ENCODE data around the gene DYNLT5.
"Not testable (repeated sequence)": the region's sequence is repeated elsewhere in the genome, so short reads cannot be mapped to it uniquely, and the experiment has no call there.

The DYNLT5 gene

GRCh38 chr1:66752000-66752592 is at the start of gene DYNLT5:
Gene DYNLT5 (plus strand): TSS chr1:66752459. CDS start chr1:66754659, 2,200 bp downstream.
- DNase-seq, result no peak

- DNase-seq, result no peak
These were observed 47.9 kb upstream of the DYNLT5 start for GRCh38 chr1:66704177-66704875.

- DNase-seq, result no peak
These were observed 47.1 kb upstream of the DYNLT5 start for GRCh38 chr1:66705110-66705509.

- no peak for DNase-seq
These were observed 40.8 kb upstream of the DYNLT5 start for GRCh38 chr1:66711420-66711819.

DNA sequence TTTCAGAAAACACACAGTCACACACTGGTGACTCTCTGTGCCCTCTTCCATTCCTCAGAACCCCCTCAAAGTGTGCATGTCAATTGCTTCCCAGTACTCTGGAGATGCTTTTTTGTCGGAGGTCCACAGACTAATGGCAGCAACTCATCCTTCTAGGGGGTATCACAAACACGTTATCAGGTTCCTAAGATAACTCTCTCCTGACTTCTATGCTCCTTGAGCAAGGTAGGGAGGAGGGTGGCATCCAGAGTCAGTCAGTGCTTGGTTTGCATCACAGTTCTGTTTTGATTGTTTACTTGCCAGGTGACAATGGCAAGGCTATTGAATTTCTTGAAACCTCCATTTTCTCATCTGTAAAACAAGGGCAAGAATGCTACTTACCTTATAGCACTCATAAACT is 39.4 kb upstream of the DYNLT5 start:
- no peak for DNase-seq

GRCh38 chr1:66723985-66724384 is 28.3 kb upstream of the DYNLT5 start:
- DNase-seq, result no peak

DNA sequence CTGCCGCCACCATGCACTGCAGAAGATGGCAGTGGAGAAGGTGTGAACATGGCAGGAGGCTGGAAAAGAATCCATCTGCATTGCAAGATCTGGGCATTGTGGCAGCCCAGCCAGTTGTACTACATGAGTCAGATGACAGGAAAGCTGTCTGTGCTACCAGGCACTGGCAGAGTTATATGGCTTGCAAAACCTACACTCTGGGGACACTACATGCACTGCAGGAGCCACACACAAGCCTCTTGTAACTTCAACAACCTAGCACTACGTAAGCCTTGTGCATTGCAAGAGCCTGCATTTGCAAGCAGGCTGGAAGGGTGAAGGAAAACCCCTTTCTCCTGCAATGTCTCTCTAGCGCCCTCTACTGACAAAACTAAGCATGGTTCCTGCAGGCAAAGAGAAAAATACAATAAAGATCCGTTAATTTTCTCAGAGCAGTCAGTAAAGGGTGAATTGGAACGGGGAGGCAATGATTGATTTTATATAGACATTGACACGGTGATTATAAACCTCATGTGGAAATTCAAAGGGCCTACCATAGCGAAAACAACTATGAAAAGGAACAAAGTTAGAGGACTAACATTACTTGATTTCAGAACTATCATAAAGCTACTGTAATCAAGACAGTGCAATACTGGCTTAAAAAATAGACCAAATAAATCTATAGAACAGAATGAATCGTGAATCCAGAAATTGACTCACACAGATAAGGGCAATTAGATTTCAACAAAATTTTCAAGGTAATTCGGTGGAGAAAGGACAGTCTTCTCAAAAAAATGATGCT is 26.2 kb upstream of the DYNLT5 start:
- DNase-seq, result peak; percentile 65 to 66

DNA sequence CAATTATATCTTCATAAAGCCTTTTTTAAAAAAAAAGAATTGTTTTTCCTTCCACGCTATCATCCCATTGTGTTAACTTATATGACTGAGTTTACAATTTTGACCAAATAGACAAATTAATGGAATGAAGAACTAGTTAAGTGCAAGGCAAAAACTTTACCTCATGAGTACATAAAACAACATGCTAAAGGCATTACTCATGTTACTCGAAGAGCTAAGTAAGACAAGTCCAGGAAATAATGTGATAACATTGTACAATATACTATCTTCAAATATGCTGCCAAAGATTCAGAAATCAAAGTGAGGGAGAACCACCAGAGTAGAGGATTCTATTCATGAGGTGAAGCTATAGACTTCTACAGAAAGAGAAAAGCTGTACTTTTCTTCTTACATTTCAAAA is 24.2 kb upstream of the DYNLT5 start:
- no peak for DNase-seq

GRCh38 chr1:66728716-66729115 is 23.5 kb upstream of the DYNLT5 start:
- DNase-seq, result not testable (repeated sequence)

DNA sequence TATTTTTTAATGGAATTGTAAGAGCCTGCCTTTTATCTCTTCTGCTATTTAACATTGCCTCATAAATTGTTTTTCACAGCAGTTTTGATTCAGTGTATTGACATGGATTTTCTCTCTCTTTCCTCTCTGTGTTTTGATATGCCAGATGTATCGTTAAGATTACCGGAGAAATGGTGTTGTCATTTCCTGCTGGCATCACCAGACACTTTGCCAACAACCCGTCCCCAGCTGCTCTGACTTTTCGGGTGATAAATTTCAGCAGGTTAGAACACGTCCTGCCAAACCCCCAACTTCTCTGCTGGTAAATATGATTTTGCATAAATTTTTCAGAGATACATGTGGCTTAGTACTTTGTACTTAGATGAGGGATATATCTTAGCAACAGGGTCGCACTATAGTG is 23.1 kb upstream of the DYNLT5 start:
- DNase-seq, result peak in 1 of 2 experiments; percentile 7

DNA sequence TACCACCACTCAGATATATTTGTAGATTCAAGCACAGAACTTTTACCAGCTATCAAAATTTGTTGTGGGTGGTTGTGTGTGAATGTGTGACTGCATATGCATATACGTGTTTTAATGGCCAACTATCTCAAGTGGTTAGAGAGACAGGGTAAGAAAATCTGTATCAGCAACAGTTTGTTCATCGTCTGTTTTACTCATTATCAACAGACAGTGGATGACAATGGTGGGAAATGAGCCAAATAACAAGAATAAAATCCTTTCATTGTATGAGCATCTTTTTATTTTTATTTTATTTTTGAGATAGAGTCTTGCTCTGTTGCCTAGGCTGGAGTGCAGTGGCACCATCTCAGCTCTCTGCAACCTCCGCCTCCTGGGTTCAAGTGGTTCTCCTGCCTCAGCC is 22.7 kb upstream of the DYNLT5 start:
- DNase-seq, result no peak

- DNase-seq, result no peak
These were observed 21.8 kb upstream of the DYNLT5 start for GRCh38 chr1:66730462-66730861.

DNA sequence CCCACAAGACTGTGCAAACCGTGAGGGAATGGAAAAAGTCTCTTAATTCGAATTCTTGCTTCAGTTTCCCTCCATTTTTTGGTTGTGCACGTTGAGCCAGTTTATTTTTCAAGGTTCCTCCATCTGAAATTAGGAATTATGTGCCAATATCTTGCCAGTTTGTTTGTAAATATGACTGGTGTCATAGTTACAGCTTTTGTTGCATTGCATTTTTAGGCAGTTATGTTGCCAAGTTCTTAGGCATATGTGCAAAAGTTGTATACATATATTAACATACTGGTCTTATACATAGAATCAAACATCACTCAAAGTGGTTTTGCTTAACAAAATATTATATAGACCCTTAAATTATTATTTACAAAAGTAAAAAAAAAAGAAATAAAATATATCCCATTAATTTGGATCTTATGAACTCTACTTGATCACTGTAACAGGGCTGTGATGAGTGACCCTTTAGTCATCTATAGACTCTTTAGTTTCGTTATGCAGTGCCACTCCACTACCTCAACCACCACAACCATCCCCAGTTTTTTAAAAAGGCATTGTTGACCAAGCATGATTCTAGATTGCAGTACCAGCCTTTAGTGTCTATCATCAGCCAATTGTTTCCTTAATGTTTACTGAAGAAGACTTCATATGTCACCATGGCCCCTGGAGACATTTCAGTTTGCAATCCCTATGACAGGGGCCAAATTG is 20.9 kb upstream of the DYNLT5 start:
- no peak for DNase-seq

GRCh38 chr1:66732407-66733166 is 19.7 kb upstream of the DYNLT5 start:
- no peak for DNase-seq

GRCh38 chr1:66733348-66734017 is 18.8 kb upstream of the DYNLT5 start:
- no peak for DNase-seq

- not testable (repeated sequence) for DNase-seq
These were observed 17.7 kb upstream of the DYNLT5 start for GRCh38 chr1:66734531-66734930.

- no peak for DNase-seq
These were observed 14.4 kb upstream of the DYNLT5 start for GRCh38 chr1:66737836-66738235.

GRCh38 chr1:66739401-66740157 is 12.7 kb upstream of the DYNLT5 start:
- no peak for DNase-seq

DNA sequence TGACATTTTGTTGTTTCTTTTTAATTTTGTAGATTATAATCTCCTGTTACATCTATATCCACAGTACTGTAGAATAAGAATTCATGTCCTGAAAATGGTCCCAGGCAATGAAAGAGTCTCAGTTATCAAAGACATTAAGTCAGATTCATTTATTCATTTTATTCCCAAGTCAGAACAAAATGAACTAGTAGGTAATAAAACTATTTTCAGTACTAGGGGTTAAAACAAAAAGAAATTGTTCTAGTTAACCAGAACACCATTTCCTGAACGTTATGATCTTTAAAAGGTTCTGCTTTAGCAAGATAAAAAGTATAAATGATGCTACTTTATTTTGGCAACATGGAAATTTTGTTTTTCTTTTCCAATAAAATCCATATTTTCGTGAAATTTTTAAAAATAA is 6.8 kb upstream of the DYNLT5 start:
- DNase-seq, result no peak

- DNase-seq, result no peak
These were observed 4.8 kb upstream of the DYNLT5 start for GRCh38 chr1:66747501-66747900.

DNA sequence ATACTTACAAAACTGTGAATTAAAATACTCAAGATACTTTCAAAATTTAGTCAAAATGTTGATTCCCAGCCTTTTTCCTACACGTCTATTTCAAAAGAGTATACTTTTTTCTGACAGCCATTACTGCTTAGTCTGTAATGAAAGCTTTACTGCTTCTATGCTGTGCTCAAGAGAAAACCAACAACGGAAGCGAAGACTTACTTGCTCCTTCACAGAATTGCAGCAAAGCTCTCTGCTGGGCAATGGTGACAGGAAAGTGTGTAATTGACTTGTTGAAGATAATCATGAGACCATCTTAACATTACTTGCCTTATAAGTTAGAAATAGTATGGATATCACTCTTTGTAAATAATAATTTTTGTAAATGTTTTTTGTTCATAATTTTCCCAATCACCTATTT is 1.7 kb upstream of the DYNLT5 start:
- no peak for DNase-seq
